Osteocyte (in vitro differentiated cells): ENCODE results near the gene JHY. TPM values are rescaled to one million over a fixed set of nuclear protein-coding genes. Genes with fewer than 3 reads are reported as not detected.

Source experiments
- DNase-seq: peaks from one replicate; pipeline ENCODE4 v3.0.0; 2021; ENCODE audit warnings: mixed read lengths; ENCODE audit not compliant: unreplicated experiment; ENCODE audit errors: extremely low spot score
- H3K27ac Mint-ChIP-seq: one replicate; pipeline ENCODE4 v1.8.0; 2021; ENCODE audit warnings: mild to moderate bottlenecking, mixed read lengths; ENCODE audit not compliant: unreplicated experiment
- H3K27me3 Mint-ChIP-seq: one replicate; pipeline ENCODE4 v1.8.0; 2021; ENCODE audit warnings: mixed read lengths; ENCODE audit not compliant: unreplicated experiment
- H3K36me3 Mint-ChIP-seq: one replicate; pipeline ENCODE4 v1.8.0; 2021; ENCODE audit warnings: mixed read lengths; ENCODE audit not compliant: unreplicated experiment
- H3K4me1 Mint-ChIP-seq: one replicate; pipeline ENCODE4 v1.8.0; 2021; ENCODE audit warnings: mixed read lengths; ENCODE audit not compliant: unreplicated experiment
- H3K4me3 Mint-ChIP-seq: one replicate; pipeline ENCODE4 v1.8.0; 2021; ENCODE audit warnings: mild to moderate bottlenecking, moderate library complexity, mixed read lengths; ENCODE audit not compliant: unreplicated experiment
- H3K9me3 Mint-ChIP-seq: one replicate; pipeline ENCODE4 v1.8.0; 2021; ENCODE audit warnings: mixed read lengths; ENCODE audit not compliant: unreplicated experiment
- CTCF ChIP-seq: fragments of 200-600 bp; sonication (generic); IDR thresholded peaks from 2 replicates; pipeline ENCODE4 v1.5.0; 2021; ENCODE audit warnings: antibody characterized with exemption, mild to moderate bottlenecking, moderate library complexity
- total RNA-seq: library from RNA; stranded (reverse); gene quantifications from 2 replicates; pipeline ENCODE4 v1.2.1, GENCODE V29; 2021

The JHY gene
- total RNA-seq, 1 donor from 2014 or later = 8.6 TPM

DNA sequence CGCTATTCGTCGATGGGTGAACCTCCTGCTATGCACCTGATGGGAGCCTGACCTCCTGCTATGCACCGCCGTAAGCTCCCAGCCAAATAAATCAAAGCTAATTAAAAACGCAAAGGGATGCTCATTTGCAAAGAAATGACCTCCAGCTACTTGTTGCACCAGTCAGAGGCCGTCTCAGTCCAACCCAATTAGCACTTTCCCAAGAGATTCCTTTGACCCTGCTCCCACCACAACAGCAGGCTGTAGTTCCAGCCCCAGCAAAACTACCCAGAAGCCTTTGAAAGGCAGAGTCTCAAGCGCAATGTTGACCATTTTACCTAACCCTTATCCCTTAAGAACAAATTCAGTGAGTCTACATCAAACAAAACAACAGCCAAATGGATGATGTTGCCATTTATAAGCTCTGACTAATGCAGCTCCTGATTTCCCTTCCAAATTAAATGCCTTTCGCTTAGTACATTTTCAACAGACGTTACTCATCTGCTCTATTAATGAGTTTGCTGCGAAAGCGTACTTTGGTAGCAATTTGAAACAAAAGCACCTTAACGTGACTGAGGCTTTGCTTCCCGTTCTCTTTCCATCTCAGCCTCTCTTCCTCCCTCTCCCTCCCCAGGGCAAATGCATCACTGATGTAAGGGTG is 116.3 kb downstream of the JHY start:
- H3K4me3 Mint-ChIP-seq = no peak overlapping the region
- no peaks in the 10 kb centered on the region for H3K4me1 Mint-ChIP-seq
- H3K36me3 Mint-ChIP-seq = no peaks in the 10 kb centered on the region
- H3K27me3 Mint-ChIP-seq = peaks cover 36% of the 10 kb centered on the region
- DNase-seq = peak; percentile 46
- no peaks in the 10 kb centered on the region for H3K9me3 Mint-ChIP-seq
- no peak overlapping the region for H3K27ac Mint-ChIP-seq
- TF ChIP-seq CTCF = no peak

DNA sequence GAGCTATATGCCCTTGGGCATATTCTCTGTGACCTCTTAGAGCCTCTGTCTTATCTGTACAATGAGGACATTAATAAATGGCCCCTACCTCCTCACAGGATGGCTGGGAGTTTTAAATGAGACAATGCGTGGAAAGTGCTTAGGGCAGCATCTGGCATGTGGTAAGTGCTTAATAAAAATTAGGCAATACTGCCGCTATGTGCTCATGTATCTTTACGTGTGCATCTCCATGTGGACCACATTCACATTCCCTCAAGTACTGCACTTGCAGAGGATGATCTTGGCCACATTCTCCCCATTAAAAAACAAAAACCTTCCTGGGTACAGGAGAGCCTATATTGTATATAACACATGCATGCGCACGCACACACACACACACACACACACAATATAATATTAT is 118.2 kb downstream of the JHY start:
- H3K4me1 Mint-ChIP-seq = no peaks in the 10 kb centered on the region
- H3K9me3 Mint-ChIP-seq = no peaks in the 10 kb centered on the region
- DNase-seq = no peak
- no peak overlapping the region for H3K27ac Mint-ChIP-seq
- H3K27me3 Mint-ChIP-seq = peaks cover 35% of the 10 kb centered on the region
- H3K4me3 Mint-ChIP-seq = no peak overlapping the region
- no peak for TF ChIP-seq CTCF
- H3K36me3 Mint-ChIP-seq = no peaks in the 10 kb centered on the region

GRCh38 chr11:123006860-123007542 is 124.4 kb downstream of the JHY start:
- H3K27ac Mint-ChIP-seq = no peak overlapping the region
- DNase-seq = no peak
- H3K4me3 Mint-ChIP-seq = no peak overlapping the region
- TF ChIP-seq CTCF = no peak
- peaks cover 41% of the 10 kb centered on the region for H3K27me3 Mint-ChIP-seq
- H3K4me1 Mint-ChIP-seq = no peaks in the 10 kb centered on the region
- H3K36me3 Mint-ChIP-seq = no peaks in the 10 kb centered on the region
- H3K9me3 Mint-ChIP-seq = no peaks in the 10 kb centered on the region

Other genes starting within 250 kb of the JHY start
- 40.9 and 43.5 TPM in 2 replicates for gene UBASH3B, start 227.0 kb upstream of the JHY start, total RNA-seq
- not detected in 2 replicates for gene CRTAM, start 44.3 kb upstream of the JHY start, total RNA-seq
- gene BSX, start 99.1 kb downstream of the JHY start, total RNA-seq = not detected in 2 replicates
- 1,086 and 1,095 TPM in 2 replicates for gene HSPA8, start 179.4 kb downstream of the JHY start, total RNA-seq